Vagina (tissue), 2 donors: ENCODE measurements around the gene DAZAP2.

Experiments
- CTCF ChIP-seq, 3 experiments: fragments of 450-650 bp in 2 of 3; fragments of 200-600 bp in 1 of 3; sonication (generic) in 1 of 3; IDR thresholded peaks; one replicate each; pipeline ENCODE4 v1.5.1; 2017 to 2019; ENCODE audit warnings: antibody characterized with exemption in 3 of 3, mild to moderate bottlenecking in 2 of 3, moderate library complexity in 2 of 3
- POLR2AphosphoS5 ChIP-seq, 2 donors: sonication (generic); formaldehyde crosslinking; IDR thresholded peaks; one replicate each; pipeline ENCODE4 v1.9.0; 2017; ENCODE audit warnings: antibody characterized with exemption in 2 of 2, mild to moderate bottlenecking in 2 of 2, low read depth in 1 of 2; ENCODE audit not compliant: insufficient read depth in 1 of 2

- TF ChIP-seq CTCF (IDR thresholded peaks at IDR 0.05) (no peak), POLR2AphosphoS5 (IDR thresholded peaks at IDR 0.05; ENCODE audit: insufficient read depth in 1 of 2, low read depth in 1 of 2) (no peak)
Observed at GRCh38 chr12:51225771-51226170, 12.9 kb upstream of the DAZAP2 start.
